GM21576 (cell line): Measurements from ENCODE around the gene CAND2.

Source experiments
- ATAC-seq: cut with Tn5 transposase; IDR thresholded peaks from one replicate; pipeline ENCODE4 v1.9.1; 2021; ENCODE audit warnings: mild to moderate bottlenecking, moderate library complexity; ENCODE audit not compliant: unreplicated experiment

CAND2 gene

DNA sequence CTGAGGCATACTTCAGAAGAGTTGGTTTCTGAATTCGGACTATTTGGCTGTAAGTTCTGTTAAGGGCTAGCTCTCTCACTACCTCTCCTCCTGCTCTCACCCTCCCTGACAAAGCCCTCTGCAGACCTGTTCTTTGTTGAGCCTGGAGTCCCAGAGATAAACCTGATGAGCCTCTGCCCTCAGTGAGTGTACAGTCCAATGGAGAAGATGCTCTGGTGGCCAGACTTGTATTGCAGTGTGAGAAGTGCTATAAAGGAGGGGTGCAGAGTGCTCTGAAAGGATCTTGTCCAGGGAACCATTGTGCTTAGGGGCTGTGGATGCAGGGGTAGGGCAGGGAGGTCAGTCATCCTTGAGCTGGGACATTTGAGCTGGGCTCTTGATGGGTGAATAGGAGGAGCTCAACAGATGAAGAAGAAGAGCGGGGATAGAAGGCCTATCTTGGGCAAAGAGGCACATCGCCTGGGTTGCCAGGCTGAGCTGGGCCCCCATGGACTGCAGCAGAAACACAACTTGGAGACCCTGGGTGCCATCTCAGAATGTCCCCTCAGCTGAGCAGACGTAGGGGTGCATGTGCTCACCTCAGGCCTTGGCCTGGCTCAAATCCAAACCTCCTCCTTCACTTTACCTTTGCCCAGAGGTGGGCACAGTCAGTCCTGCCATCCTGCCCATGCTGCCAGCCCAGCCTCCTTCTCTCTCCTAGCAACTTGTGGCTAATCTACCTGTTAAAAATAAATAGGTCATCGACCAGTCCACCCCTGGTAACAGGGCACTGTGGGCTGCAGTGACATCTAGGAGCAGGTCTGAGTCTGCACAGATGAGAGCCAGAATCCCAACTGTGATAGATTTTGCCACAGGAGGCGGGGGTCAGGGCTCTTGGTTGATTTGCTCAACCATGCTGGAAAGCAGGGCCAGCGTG is 3.3 kb downstream of the CAND2 start:
- ATAC-seq, result no peak

- no peak for ATAC-seq
These were observed 6.9 kb downstream of the CAND2 start for GRCh38 chr3:12803371-12803770.

DNA sequence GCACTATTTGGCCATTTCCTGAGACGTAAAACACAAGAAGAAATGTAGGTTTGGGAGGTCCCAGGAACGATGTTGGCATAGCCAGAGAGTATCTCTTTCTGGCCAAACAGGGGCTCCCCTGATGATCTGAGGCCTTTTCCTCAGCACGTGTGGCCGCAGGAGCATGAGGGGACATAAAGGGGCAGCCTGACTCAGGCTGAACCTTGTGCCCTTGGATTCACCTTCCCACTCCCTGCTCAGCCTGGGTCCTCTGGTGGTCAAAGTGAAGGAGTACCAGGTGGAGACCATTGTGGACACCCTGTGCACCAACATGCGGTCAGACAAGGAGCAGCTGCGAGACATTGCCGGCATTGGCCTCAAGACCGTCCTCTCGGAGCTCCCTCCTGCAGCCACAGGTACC is 10.6 kb downstream of the CAND2 start:
- no peak for ATAC-seq

DNA sequence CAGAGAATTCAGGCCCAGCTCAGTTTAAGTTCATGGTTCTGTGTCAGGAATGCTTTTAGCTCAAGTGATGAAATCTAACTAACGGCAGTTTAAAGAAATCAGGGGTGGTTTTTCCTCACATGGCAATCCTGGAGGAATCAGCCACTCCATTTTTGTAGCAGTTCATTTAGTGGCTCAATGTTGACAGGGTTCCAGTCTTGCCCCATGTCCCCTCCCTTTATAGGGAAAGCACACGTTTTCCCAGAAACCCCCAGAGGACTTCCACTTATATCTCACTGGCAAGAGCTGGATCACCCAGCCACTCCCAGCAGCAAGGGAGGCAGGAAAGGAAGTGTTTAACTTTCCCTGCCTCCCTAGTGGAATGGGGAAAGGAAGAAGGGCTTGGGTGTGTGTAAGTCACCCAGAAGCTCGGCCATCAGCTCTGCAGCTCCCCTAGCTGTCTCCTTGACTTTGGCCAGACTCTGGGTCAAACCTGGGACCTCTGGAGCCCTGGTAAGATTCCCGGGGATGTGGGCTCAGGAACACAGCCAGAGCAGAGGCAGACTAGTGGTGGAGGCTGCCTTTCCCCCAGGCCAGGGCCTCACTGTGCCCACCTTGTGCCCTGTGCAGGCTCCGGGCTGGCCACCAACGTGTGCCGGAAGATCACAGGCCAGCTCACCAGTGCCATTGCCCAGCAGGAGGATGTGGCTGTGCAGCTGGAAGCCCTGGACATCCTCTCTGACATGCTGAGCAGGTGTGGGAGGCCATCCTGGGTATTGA is 11.3 kb downstream of the CAND2 start:
- no peak for ATAC-seq

GRCh38 chr3:12808587-12808986 is 12.1 kb downstream of the CAND2 start:
- no peak for ATAC-seq

DNA sequence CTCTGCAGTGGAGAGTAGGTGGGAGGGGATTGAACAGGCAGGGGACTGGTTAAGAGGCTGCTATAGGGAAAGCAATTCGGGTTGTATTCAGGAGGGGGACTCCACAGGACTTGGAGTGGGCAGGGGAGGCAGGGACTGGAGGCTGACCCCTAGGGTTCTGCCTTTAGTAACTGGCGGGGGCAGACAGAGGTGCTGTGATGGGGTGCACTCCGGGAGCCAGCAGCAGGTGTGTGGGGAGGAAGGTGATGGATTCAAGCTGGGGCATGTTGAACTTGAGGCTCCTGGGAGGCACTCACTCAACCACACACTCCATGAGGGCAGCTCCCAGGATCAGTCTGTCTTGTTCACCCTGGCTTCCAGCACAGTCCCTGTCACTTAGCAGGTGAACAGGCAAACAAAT is 12.5 kb downstream of the CAND2 start:
- no peak for ATAC-seq

- no peak for ATAC-seq
These were observed 13.0 kb downstream of the CAND2 start for GRCh38 chr3:12809435-12809834.

GRCh38 chr3:12810013-12810780 is 13.7 kb downstream of the CAND2 start:
- peak; percentile 99 for ATAC-seq

DNA sequence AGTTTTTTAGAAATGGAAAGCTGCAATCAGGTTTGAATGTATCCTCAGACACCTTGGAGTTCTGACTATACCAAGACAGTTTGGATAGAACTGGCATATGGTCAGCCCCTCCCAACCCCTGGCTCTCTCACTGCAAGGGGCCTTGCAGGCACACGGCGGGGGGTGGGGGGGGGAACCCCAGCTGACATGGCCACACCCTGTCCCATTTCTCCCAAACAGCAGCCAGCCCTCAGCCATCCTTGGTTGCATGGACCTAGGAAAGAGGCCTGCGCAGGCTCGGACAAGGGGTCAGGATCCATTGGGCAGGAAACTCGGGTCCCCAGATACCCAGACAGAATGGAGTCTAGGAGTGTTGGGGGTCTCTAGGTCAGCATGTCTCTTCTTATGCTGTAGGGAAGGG is 14.5 kb downstream of the CAND2 start:
- ATAC-seq, result no peak

DNA sequence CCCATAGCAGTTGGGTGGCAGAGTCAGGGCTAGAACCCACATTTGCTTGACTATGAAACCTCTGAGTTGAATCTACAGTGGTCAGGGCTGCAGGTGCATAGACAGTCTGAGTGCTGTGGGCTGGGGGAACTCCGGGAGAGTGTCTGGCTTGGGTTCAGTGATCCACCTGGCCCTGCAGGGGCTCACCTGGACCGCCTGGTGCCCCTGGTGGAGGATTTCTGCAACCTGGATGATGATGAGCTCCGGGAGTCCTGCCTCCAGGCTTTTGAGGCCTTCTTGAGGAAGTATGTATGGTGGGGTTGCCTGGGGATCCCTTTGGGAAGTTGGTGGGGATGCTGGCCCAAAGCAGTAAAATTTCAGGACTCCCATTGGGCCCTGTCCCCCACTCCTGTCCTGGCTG is 16.3 kb downstream of the CAND2 start:
- ATAC-seq, result no peak

- no peak for ATAC-seq
These were observed 17.5 kb downstream of the CAND2 start for GRCh38 chr3:12813967-12814366.

DNA sequence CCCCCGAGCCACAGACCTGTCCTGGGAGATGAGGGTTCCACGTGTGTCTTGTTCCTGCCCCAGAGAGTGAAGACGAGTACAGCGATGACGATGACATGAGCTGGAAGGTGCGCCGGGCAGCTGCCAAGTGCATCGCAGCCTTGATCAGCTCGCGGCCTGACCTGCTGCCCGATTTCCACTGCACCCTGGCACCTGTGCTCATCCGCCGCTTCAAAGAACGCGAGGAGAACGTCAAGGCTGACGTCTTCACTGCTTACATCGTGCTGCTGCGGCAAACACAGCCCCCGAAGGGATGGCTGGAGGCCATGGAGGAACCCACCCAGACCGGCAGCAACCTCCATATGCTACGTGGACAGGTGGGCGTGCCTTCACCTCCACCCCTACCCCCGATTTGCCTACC is 18.6 kb downstream of the CAND2 start:
- ATAC-seq, result no peak

- no peak for ATAC-seq
These were observed 19.2 kb downstream of the CAND2 start for GRCh38 chr3:12815719-12816118.

DNA sequence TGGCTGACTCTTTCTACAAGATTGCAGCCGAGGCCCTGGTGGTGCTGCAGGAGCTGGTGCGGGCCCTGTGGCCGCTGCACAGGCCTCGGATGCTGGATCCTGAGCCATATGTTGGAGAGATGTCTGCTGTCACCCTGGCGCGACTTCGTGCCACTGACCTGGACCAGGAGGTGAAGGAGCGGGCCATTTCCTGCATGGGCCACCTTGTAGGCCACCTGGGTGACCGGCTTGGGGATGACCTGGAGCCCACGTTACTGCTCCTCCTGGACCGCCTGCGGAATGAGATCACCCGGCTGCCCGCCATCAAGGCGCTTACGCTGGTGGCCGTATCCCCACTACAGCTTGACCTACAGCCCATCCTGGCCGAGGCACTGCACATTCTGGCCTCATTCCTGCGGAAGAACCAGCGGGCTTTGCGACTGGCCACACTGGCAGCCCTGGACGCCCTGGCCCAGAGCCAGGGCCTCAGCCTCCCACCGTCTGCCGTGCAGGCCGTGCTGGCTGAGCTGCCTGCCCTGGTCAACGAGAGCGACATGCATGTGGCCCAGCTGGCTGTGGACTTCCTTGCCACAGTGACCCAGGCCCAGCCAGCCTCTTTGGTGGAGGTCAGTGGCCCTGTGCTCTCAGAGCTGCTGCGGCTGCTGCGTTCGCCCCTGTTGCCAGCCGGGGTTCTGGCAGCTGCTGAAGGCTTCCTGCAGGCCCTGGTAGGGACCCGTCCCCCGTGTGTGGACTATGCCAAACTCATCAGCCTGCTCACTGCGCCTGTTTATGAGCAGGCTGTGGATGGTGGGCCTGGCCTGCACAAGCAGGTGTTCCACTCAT is 20.3 kb downstream of the CAND2 start:
- ATAC-seq, result no peak

DNA sequence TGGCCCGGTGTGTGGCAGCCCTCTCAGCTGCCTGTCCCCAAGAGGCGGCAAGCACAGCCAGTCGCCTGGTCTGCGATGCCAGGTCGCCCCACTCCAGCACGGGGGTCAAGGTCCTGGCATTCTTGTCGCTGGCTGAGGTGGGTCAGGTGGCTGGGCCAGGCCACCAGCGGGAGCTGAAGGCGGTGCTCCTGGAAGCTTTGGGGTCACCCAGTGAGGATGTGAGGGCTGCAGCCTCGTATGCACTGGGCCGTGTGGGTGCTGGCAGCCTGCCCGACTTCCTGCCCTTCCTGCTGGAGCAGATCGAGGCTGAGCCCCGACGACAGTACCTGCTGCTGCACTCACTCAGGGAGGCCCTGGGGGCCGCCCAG is 20.8 kb downstream of the CAND2 start:
- ATAC-seq, result no peak

GRCh38 chr3:12818273-12818672 is 21.8 kb downstream of the CAND2 start:
- ATAC-seq, result no peak

- no peak for ATAC-seq
These were observed 22.3 kb downstream of the CAND2 start for GRCh38 chr3:12818773-12819172.

GRCh38 chr3:12822725-12823373 is 26.4 kb downstream of the CAND2 start:
- no peak for ATAC-seq

- ATAC-seq, result no peak
These were observed 27.8 kb downstream of the CAND2 start for GRCh38 chr3:12824299-12824698.

- no peak for ATAC-seq
These were observed 28.7 kb downstream of the CAND2 start for GRCh38 chr3:12825156-12825555.
